Measurements from ENCODE around the gene GPR15LG. TPM values are rescaled to one million over a fixed set of nuclear protein-coding genes. Genes with fewer than 3 reads are reported as not detected.

The GPR15LG gene
- total and polyA plus RNA-seq, 2 experiments from 2014 or later, result not detected

DNA sequence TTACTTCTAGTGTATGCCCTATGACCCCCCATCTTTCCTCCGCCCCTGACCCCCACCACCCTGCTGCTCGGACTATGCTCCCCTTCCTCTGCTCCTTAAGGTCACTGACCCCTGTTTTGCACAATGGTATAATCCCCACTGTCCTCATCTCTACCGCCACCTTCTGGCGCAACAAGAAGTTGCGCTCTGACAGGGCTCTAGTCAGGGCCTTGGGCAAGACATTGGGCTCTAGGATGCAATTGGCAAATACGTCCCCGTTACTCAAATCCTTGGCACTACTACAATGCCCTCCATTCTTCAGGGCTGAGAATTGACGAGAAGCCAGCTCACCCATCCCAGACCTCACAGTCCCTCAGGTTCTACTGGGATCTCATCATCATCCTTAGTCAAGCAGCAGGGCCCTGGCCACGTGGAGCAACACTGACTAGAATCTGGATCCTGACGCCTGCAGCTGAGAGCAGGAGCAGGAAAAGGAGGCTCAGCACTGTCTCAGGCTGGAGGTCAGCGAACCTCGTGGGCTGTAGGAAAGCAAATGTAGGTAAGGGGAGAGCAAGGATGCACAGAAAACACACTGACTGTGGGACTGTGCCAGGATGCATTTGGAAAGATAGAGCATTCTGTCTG is 41.1 kb downstream of the GPR15LG start (continued):
- TF ChIP-seq CTCF (conservative IDR thresholded peaks at IDR 0.05; ENCODE audit: low read depth in 2 of 2) (peak; percentile 81 to 92), ZNF331 (CRISPR knock-in tag; IDR thresholded peaks at IDR 0.05; ENCODE audit: low read depth) (no peak)

GRCh38 chr10:84216834-84217233 is 43.2 kb downstream of the GPR15LG start:
- Mint-ChIP-seq H3K27me3 (ENCODE audit: insufficient read depth, low read depth, poor library complexity) (no peaks in the 10 kb centered on the region), H3K36me3 (ENCODE audit: low read depth) (no peaks in the 10 kb centered on the region), H3K9me3 (no peaks in the 10 kb centered on the region; the same call in 1 of the 3 replicates), H3K4me1 (peaks cover 7% of the 10 kb centered on the region; the same call in 2 of the 3 replicates), H3K27ac (no peak overlapping the region), H3K4me3 (no peak overlapping the region)
- Histone ChIP-seq H2AFZ (no peak overlapping the region), H3K36me3 (ENCODE audit: insufficient read depth) (no peaks in the 10 kb centered on the region), H3K27ac (ENCODE audit: low read depth) (no peak overlapping the region), H3K27me3 (ENCODE audit: insufficient read depth) (no peaks in the 10 kb centered on the region), H3F3A (replicated peaks; ENCODE audit: low read depth) (no peaks in the 10 kb centered on the region), H3K9me2 (ENCODE audit: insufficient read depth) (no peaks in the 10 kb centered on the region), H3K4me3 (no peak overlapping the region), H3K4me1 (ENCODE audit: insufficient read depth) (no peaks in the 10 kb centered on the region), H4K20me1 (replicated peaks; ENCODE audit: insufficient read depth) (no peaks in the 10 kb centered on the region), H3K4me2 (no peak overlapping the region), H3K79me2 (replicated peaks; ENCODE audit: insufficient read depth) (no peaks in the 10 kb centered on the region)
- DNase-seq (ENCODE audit: low spot score) (no peak), ATAC-seq (no peak)
- TF ChIP-seq CTCF (conservative IDR thresholded peaks at IDR 0.05; ENCODE audit: low read depth in 2 of 2) (no peak), NANOG (IDR thresholded peaks at IDR 0.05; ENCODE audit: borderline replicate concordance) (no peak), EZH2 (IDR thresholded peaks at IDR 0.05; ENCODE audit: low read depth, unreplicated experiment) (no peak), JUNB (IDR thresholded peaks at IDR 0.05; ENCODE audit: unreplicated experiment) (no peak), ZNF331 (CRISPR knock-in tag; IDR thresholded peaks at IDR 0.05; ENCODE audit: low read depth) (no peak), EZH2phosphoT487 (IDR thresholded peaks at IDR 0.05; ENCODE audit: unreplicated experiment) (no peak), CREB1 (CRISPR knock-in tag; IDR thresholded peaks at IDR 0.05; ENCODE audit: low read depth) (no peak), POLR2AphosphoS5 (IDR thresholded peaks at IDR 0.05; ENCODE audit: low read depth) (no peak), STAT1 (IDR thresholded peaks at IDR 0.05; ENCODE audit: unreplicated experiment) (no peak), ZNF114 (CRISPR knock-in tag; IDR thresholded peaks at IDR 0.05) (no peak)
- TF ChIP-seq, protein P1, sequence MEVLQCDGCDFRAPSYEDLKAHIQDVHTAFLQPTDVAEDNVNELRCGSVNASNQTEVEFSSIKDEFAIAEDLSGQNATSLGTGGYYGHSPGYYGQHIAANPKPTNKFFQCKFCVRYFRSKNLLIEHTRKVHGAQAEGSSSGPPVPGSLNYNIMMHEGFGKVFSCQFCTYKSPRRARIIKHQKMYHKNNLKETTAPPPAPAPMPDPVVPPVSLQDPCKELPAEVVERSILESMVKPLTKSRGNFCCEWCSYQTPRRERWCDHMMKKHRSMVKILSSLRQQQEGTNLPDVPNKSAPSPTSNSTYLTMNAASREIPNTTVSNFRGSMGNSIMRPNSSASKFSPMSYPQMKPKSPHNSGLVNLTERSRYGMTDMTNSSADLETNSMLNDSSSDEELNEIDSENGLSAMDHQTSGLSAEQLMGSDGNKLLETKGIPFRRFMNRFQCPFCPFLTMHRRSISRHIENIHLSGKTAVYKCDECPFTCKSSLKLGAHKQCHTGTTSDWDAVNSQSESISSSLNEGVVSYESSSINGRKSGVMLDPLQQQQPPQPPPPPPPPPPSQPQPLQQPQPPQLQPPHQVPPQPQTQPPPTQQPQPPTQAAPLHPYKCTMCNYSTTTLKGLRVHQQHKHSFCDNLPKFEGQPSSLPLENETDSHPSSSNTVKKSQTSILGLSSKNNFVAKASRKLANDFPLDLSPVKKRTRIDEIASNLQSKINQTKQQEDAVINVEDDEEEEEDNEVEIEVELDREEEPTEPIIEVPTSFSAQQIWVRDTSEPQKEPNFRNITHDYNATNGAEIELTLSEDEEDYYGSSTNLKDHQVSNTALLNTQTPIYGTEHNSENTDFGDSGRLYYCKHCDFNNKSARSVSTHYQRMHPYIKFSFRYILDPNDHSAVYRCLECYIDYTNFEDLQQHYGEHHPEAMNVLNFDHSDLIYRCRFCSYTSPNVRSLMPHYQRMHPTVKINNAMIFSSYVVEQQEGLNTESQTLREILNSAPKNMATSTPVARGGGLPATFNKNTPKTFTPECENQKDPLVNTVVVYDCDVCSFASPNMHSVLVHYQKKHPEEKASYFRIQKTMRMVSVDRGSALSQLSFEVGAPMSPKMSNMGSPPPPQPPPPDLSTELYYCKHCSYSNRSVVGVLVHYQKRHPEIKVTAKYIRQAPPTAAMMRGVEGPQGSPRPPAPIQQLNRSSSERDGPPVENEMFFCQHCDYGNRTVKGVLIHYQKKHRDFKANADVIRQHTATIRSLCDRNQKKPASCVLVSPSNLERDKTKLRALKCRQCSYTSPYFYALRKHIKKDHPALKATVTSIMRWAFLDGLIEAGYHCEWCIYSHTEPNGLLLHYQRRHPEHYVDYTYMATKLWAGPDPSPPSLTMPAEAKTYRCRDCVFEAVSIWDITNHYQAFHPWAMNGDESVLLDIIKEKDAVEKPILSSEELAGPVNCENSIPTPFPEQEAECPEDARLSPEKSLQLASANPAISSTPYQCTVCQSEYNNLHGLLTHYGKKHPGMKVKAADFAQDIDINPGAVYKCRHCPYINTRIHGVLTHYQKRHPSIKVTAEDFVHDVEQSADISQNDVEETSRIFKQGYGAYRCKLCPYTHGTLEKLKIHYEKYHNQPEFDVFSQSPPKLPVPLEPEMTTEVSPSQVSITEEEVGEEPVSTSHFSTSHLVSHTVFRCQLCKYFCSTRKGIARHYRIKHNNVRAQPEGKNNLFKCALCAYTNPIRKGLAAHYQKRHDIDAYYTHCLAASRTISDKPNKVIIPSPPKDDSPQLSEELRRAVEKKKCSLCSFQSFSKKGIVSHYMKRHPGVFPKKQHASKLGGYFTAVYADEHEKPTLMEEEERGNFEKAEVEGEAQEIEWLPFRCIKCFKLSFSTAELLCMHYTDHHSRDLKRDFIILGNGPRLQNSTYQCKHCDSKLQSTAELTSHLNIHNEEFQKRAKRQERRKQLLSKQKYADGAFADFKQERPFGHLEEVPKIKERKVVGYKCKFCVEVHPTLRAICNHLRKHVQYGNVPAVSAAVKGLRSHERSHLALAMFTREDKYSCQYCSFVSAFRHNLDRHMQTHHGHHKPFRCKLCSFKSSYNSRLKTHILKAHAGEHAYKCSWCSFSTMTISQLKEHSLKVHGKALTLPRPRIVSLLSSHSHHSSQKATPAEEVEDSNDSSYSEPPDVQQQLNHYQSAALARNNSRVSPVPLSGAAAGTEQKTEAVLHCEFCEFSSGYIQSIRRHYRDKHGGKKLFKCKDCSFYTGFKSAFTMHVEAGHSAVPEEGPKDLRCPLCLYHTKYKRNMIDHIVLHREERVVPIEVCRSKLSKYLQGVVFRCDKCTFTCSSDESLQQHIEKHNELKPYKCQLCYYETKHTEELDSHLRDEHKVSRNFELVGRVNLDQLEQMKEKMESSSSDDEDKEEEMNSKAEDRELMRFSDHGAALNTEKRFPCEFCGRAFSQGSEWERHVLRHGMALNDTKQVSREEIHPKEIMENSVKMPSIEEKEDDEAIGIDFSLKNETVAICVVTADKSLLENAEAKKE (CRISPR knock-in tag; IDR thresholded peaks at IDR 0.05), result no peak
- TF ChIP-seq, protein P2, sequence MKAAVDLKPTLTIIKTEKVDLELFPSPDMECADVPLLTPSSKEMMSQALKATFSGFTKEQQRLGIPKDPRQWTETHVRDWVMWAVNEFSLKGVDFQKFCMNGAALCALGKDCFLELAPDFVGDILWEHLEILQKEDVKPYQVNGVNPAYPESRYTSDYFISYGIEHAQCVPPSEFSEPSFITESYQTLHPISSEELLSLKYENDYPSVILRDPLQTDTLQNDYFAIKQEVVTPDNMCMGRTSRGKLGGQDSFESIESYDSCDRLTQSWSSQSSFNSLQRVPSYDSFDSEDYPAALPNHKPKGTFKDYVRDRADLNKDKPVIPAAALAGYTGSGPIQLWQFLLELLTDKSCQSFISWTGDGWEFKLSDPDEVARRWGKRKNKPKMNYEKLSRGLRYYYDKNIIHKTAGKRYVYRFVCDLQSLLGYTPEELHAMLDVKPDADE (IDR thresholded peaks at IDR 0.05), result no peak
